Measurements from ENCODE around the gene FXYD2. TPM values are rescaled to one million over a fixed set of nuclear protein-coding genes. Genes with fewer than 3 reads are reported as not detected.

Gene FXYD2
- total and polyA plus RNA-seq, 2 donors (not counting 3 experiments of a cell fraction or from before 2014, with no cell fraction given): 0.99 to 1.8 TPM

- Histone ChIP-seq H3K27ac (ENCODE audit: insufficient read depth, low read depth, low read length) (no peak overlapping the region), H3K79me2 (ENCODE audit: control insufficient read depth, insufficient read depth, low read length) (no peaks in the 10 kb centered on the region), H4K20me1 (replicated peaks; ENCODE audit: control insufficient read depth, extremely low read depth, insufficient read depth, low read length) (no peaks in the 10 kb centered on the region), H3K36me3 (ENCODE audit: control insufficient read depth in 2 of 2, extremely low read depth in 1 of 2, insufficient read depth in 2 of 2, low read length in 2 of 2) (no peaks in the 10 kb centered on the region), H3K4me2 (ENCODE audit: insufficient read depth, low read length) (no peak overlapping the region), H3K9ac (replicated peaks; ENCODE audit: extremely low read depth, insufficient read depth, low read length) (no peak overlapping the region), H3K27me3 (ENCODE audit: control insufficient read depth in 2 of 2, insufficient read depth in 2 of 2, low read length in 2 of 2) (peaks cover 3 to 12% of the 10 kb centered on the region in 2 experiments), H3K4me3 (replicated peaks in 1 of 3; ENCODE audit: insufficient read depth in 1 of 3, low read depth in 1 of 3, low read length in 3 of 3) (no peak overlapping the region), H3K9me1 (replicated peaks; ENCODE audit: control insufficient read depth, extremely low read depth, insufficient read depth, low read length) (no peaks in the 10 kb centered on the region), H2AFZ (ENCODE audit: low read depth, low read length) (no peak overlapping the region), H3K4me1 (ENCODE audit: control insufficient read depth, extremely low read depth, insufficient read depth, low read length) (no peaks in the 10 kb centered on the region), H3K9me3 (replicated peaks; ENCODE audit: control insufficient read depth, insufficient read depth, low read length) (no peaks in the 10 kb centered on the region)
- FAIRE-seq (no peak), DNase-seq (ENCODE audit: low read depth, low spot score) (no peak)
- dilution Hi-C loops (cut with MboI; ENCODE audit: extremely low pct_ligation_motif_present, low sequenced_read_pairs) (no loop called here), intact Hi-C loops (cut with micrococcal nuclease) (no loop called here)
- BruUV-seq (replicated peaks): no TSS peak
- no peak for TF ChIP-seq JUN (IDR thresholded peaks at IDR 0.05; ENCODE audit: borderline replicate concordance, insufficient read depth, insufficient read length, low read depth)
- no peak for TF ChIP-seq MAX (IDR thresholded peaks at IDR 0.05; ENCODE audit: insufficient read depth, insufficient read length)
- TF ChIP-seq FOS (IDR thresholded peaks at IDR 0.05; ENCODE audit: borderline replicate concordance, insufficient read depth, low read length): no peak
- no peak for TF ChIP-seq MYC (IDR thresholded peaks at IDR 0.05; ENCODE audit: low read depth, low read length)
- no peak for TF ChIP-seq POLR2A (IDR thresholded peaks at IDR 0.05; ENCODE audit: low read depth, low read length)
- no peak for TF ChIP-seq GATA2 (IDR thresholded peaks at IDR 0.05; ENCODE audit: insufficient read depth, insufficient read length, low read depth, low read length)
- TF ChIP-seq CTCF (IDR thresholded peaks at IDR 0.05; ENCODE audit: extremely low read depth in 1 of 2, insufficient read depth in 1 of 2, low read depth in 1 of 2, low read length in 2 of 2): no peak
- TF ChIP-seq EZH2 (IDR thresholded peaks at IDR 0.05; ENCODE audit: borderline replicate concordance, low read depth, low read length, severe bottlenecking): no peak
- TF ChIP-seq POLR2AphosphoS5 (IDR thresholded peaks at IDR 0.05; ENCODE audit: insufficient read depth, low read depth, low read length): no peak
- CTCF ChIA-PET: interaction anchor here (1.8 kb wide), 1 partner anchor 91 kb away, joined by 8 read pairs; no protein-coding TSS in a partner anchor
- POLR2A ChIA-PET: no interaction called here
These were observed 30.8 kb upstream of the FXYD2 start for GRCh38 chr11:117855186-117855845.

All from endothelial cell of umbilical vein (primary cell).